Measurements from ENCODE around the gene PEX5L.
A peak's percentile ranks its signal among the peaks of the same experiment; 100 is the strongest.
"Not testable (repeated sequence)": the region's sequence is repeated elsewhere in the genome, so short reads cannot be mapped to it uniquely, and the experiment has no call there.

PEX5L gene

GRCh38 chr3:180036671-180037455, at the start of gene PEX5L:
Gene PEX5L, minus strand, starts transcription at chr3:180036937. Its CDS starts 338 bp downstream, at chr3:180036599.
- peak; percentile 42 for DNase-seq

GRCh38 chr3:180085122-180085710, 48.5 kb upstream of the PEX5L start:
- DNase-seq = no peak

GRCh38 chr3:180082699-180083098, 46.0 kb upstream of the PEX5L start:
- DNase-seq = no peak

GRCh38 chr3:180078592-180078991, 41.9 kb upstream of the PEX5L start:
- no peak for DNase-seq

GRCh38 chr3:180073561-180073960, 36.8 kb upstream of the PEX5L start:
- DNase-seq = peak; percentile 55

DNA sequence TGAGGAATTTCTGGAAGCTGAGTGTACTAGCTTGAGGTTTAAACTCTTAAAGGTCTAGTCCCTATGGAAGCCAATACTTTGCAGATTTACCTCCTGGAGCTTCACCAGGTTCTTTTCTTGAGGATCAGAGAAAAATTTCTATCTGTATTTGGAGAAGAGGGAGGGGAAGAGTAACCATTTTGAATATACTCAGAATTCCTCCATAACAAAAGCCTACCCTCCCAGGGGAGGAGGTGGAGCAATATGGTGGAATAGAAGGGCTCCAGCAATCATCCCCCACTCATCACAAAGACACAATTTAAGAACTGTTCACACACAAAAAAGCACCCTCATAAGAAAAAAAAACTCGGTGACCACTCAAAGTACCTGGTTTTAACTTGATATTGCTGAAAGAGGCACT, 36.0 kb upstream of the PEX5L start:
- no peak for DNase-seq

DNA sequence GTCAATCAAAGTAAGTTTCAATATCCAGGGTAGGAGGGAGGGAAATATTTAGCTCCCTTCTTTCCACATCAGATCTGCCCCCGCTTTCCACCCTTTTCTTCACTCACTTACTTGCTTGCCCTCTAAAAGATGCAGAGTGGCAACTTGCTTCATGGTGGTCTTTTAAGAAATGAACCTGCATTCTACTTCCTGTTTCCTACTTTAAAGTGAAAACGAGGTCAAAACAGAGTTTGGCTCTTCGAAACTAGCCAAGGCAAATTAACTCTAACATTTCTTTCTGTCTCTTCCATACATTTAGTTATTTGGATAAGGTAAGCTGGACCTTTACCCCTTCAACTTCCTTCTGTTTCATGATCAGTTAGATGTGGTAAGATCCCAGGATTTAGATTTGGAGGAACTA, 34.2 kb upstream of the PEX5L start:
- DNase-seq = no peak

GRCh38 chr3:180068023-180068422, 31.3 kb upstream of the PEX5L start:
- no peak for DNase-seq

DNA sequence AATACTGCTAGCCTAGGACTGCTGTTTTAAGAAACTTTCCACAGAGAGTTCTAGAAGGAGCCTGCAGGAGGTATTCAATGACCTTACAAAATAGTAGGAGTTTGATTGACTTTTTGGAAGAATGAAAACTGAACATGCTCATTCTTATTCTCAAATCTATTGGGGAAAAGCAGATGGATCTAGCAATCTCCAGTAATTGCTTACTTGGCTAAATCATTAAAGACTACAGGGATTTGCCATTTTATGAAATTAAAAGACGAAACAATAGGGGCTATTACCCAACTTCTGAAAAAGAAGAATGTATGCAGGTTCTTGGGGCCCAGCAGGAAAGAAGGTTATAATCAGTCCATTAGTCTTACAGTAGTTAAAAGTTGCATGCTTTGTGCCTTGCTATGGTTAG, 29.9 kb upstream of the PEX5L start:
- DNase-seq = no peak

DNA sequence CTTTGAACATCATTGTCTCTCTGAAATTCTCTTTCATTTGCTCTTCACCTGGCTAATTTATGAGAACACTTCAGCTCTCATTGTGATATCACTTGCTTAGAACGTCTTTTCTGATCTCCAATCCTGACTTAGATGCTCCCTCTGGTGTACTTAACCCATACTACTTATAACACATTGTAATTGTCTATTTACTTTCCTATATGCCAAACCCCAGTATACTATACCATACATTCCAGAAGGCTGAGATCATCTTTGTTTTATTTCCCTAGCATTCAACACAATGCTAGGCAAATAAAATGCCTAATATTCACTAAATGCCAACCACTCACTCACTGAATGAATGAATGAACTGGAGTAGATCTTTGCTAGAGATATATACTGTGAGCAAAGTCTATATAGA, 27.0 kb upstream of the PEX5L start:
- no peak for DNase-seq

GRCh38 chr3:180062771-180063170, 26.0 kb upstream of the PEX5L start:
- no peak for DNase-seq

DNA sequence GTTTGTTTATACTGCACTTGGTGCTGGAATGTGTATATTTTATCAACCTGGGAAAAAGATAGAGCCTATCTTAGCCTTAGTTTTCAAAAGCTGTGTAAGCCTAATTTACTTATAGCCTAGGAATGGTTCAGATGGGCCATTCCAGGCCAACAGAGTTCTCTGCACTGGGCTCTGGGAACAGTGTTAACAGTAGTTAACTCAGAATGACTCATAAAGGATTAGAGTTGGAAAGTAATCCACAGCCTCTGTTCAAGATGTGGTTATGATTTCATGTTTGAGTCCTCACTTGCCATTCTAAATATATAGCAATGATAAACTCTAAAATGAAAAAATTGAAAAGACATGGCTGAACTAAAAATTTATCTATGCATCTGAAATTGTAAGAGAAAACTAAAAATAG, 22.6 kb upstream of the PEX5L start:
- DNase-seq = peak; percentile 83

GRCh38 chr3:180058238-180058637, 21.5 kb upstream of the PEX5L start:
- no peak for DNase-seq

- not testable (repeated sequence) for DNase-seq
Measured at GRCh38 chr3:180055656-180056055, 18.9 kb upstream of the PEX5L start.

GRCh38 chr3:180049391-180049790, 12.7 kb upstream of the PEX5L start:
- DNase-seq = no peak

GRCh38 chr3:180048840-180049239, 12.1 kb upstream of the PEX5L start:
- peak; percentile 43 for DNase-seq

GRCh38 chr3:180048103-180048502, 11.4 kb upstream of the PEX5L start:
- no peak for DNase-seq

- peak; percentile 47 for DNase-seq
Measured at GRCh38 chr3:180040966-180041365, 4.2 kb upstream of the PEX5L start.

- DNase-seq = no peak
Measured at GRCh38 chr3:180036092-180036670, 556 bp downstream of the PEX5L start.

GRCh38 chr3:180026997-180027396, 9.7 kb downstream of the PEX5L start:
- no peak for DNase-seq

DNA sequence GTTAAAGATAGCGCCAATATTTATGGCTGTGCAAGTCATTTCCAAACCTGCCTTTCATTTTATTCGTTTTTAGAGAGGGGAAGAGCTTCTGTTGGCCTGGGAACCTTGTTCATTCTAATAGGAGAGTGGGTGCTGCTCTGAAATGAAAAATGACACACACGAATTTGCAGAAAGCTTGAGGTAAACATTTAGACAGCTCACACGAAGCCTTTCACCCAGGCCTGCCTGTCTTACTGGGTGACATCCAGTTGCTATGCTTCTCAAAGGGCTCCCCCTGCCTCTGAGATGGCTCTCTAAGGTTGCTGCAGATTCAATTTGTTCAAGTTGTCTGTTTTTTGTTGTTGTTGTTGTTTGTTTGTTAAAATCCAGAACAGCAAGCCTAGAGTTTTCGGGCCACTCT, 18.2 kb downstream of the PEX5L start:
- DNase-seq = no peak

DNA sequence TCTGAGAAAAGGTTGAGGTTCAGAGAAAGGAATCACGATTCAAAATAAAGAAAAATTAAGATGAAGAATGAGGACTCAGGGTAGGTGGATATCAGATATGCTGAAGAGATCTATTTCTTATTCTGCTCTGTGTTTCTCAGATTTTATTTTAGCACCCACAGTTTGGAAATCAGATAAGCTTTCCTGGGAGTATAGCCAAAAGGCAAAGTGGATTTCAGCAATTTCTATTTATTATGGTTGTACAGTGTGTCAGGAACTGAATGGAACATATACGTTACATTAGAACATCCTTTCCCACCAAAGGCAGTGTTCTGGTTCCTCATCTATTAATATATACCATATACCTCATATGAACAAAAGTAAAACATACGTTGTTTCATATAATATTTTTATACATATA, 18.9 kb downstream of the PEX5L start:
- DNase-seq = no peak

GRCh38 chr3:180011927-180012326, 24.8 kb downstream of the PEX5L start:
- DNase-seq = no peak

DNA sequence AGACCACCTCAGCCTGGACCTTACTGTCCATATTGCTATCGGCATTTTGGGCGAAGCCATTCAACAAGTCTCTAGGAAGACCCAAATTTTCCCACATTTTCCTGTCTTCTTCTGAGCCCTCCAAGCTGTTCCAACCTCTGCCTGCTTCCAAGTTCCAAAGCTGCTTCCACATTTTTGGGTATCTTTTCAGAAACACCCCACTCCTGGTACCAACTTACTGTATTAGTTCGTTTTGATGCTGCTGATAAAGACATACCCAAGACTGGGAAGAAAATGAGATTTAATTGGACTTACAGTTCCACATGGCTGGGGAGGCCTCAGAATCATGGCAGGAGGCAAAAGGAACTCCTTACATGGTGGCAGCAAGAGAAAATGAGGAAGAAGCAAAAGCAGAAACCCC, 28.4 kb downstream of the PEX5L start:
- DNase-seq = not testable (repeated sequence)
